Placental pericyte (primary cell): ENCODE results near the gene SNX18. TPM values are rescaled to one million over a fixed set of nuclear protein-coding genes. Genes with fewer than 3 reads are reported as not detected.

Experiments used
- total RNA-seq: library from RNA; depleted of rRNA; stranded (reverse); fragments of >200 nt; gene quantifications from 2 replicates; pipeline ENCODE4 v1.2.3, GENCODE V29; 2012

SNX18 gene, protein sequence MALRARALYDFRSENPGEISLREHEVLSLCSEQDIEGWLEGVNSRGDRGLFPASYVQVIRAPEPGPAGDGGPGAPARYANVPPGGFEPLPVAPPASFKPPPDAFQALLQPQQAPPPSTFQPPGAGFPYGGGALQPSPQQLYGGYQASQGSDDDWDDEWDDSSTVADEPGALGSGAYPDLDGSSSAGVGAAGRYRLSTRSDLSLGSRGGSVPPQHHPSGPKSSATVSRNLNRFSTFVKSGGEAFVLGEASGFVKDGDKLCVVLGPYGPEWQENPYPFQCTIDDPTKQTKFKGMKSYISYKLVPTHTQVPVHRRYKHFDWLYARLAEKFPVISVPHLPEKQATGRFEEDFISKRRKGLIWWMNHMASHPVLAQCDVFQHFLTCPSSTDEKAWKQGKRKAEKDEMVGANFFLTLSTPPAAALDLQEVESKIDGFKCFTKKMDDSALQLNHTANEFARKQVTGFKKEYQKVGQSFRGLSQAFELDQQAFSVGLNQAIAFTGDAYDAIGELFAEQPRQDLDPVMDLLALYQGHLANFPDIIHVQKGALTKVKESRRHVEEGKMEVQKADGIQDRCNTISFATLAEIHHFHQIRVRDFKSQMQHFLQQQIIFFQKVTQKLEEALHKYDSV
- 78.2 and 107 TPM in 2 replicates for total RNA-seq

DNA sequence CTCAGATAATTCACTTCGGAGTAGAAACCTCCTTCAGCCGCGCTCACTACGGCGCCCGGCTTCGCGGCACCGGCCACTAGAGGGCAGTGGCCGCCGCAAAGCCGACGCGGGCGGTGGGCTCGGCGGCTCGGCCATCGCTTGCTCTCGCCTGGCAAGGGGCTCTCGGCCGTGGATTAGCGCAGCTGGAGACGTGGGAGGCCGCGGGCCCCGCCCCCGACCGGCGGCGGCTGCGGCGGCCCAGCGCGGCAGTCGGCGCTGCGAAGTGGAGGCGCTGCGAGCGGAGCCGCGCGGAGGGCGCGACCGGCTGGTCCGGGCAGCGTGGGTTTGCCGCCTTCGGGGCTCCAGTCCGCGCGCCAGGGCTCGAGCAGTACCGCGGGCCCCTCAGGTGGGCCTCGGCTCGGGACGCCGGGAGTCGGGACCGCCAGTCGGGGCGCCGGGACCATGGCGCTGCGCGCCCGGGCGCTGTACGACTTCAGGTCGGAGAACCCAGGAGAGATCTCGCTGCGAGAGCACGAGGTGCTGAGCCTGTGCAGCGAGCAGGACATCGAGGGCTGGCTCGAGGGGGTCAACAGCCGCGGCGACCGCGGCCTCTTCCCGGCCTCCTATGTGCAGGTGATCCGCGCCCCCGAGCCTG lies at the start of gene SNX18:
TSS of gene SNX18 (plus strand) at position 248 of the 634 bp plus-strand sequence. CDS start at position 442, 194 bp downstream.

Other genes starting within 250 kb of the SNX18 start
- gene ARL15, start 207.2 kb upstream of the SNX18 start, total RNA-seq: 7.2 and 16.3 TPM in 2 replicates
- 1.0 and 3.1 TPM in 2 replicates for gene HSPB3, start 62.1 kb upstream of the SNX18 start, total RNA-seq